EH (cell line): ENCODE results near the gene SLCO3A1.
A peak's percentile ranks its signal among the peaks of the same experiment; 100 is the strongest.

Experiments used
- DNase-seq: peaks from one replicate; pipeline ENCODE4 v3.0.0-alpha.2; 2015; ENCODE audit warnings: low read depth

Gene SLCO3A1

GRCh38 chr15:91882858-91883586 is 29.5 kb downstream of the SLCO3A1 start:
- peak; percentile 24 for DNase-seq

- DNase-seq, result peak; percentile 30
Measured at GRCh38 chr15:91884606-91885005, 31.1 kb downstream of the SLCO3A1 start.

- no peak for DNase-seq
Measured at GRCh38 chr15:91885054-91885453, 31.5 kb downstream of the SLCO3A1 start.

- DNase-seq, result no peak
Measured at GRCh38 chr15:91885714-91886270, 32.3 kb downstream of the SLCO3A1 start.

- DNase-seq, result no peak
Measured at GRCh38 chr15:91886878-91887277, 33.4 kb downstream of the SLCO3A1 start.

DNA sequence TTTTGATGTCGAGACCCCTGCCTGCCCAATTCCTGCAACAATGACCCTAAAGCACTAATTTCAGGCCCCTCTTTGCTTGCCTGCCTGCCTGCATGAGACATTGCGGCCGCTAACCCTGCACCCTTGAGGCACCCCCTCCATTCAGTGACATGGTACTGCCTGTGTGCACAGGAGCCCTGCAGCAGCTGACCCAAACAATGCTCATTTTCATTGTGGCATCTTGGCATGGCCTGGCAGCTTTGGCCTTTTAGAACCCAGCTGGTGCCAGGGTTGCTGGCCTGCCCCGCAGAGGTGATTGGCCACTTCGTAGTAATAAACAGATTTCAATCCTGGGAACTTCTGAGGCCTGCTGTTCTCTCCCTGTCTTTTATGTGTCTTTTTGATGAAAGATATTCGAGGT is 33.8 kb downstream of the SLCO3A1 start:
- DNase-seq, result no peak

DNA sequence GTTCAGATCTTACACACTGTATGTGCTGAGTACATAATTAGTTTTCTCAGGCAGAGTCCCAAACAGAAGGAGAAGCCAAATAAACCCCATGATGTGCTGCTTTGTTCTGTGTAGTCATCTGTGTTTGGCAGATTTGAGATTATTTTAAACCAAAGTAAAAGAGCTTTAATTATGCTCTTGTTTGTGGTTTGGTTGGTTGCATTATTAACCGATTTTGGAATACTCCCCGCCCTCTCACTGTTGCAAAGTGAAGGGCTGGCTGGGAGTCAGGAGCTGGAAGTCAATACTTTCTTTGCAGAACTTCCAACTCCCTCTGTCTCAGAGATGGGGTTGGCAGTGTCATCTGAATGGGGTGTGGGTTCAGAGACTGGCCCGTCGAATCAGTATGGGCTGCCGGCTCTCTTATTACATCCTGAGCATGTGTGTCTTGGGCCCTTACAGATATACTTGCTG is 34.4 kb downstream of the SLCO3A1 start:
- no peak for DNase-seq

DNA sequence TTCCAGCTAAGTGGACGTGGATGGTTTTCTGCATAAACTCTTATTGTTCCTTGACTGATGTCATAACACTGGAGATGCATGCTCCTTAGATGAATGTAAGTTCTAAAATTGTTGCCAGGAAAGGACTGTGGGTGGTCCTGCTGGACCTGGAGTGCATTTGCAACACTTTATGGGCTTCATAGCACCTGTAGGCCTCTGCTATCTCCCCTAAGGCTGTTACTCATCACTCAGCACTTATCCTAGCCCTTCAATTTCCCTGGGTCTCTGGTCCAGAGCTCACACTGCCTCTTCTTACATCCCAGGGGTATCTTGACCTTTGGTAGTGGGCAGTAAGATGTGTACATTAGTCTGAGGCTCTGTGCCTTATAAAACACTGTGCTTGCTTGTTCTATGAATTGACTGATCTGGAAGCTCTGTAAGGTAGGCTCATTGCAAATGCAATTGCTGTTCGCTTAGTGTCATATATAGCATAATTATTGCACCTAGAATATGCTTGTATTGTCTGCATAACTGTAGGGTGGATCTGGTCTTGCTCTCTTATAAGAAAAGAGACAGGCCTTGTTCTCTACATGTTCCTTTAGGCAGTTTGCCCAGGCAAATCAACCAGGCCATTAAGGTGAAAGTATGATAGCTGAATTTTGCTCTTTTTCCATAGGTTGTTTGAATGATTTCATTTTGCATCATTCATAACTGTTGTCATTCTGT is 35.8 kb downstream of the SLCO3A1 start:
- no peak for DNase-seq

GRCh38 chr15:91890614-91891013 is 37.1 kb downstream of the SLCO3A1 start:
- DNase-seq, result no peak

DNA sequence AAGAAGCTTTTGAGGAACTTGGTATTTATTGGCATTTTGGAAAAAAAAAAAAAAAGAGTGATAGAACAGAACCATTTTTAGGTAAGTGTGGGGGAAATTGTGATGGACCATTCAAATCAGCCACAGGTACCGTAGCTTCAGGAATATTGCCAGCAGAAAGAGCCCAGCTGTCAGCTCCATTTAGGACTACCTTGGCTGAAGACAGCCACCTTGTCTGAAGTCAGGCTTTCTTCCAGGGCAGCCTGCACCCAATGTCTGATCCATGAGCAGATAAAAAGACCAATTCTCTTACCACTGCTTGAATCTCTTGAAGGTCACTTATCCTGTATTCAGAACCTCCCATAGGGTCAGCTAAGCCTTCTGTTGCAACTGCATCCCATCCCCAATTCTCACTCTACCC is 37.6 kb downstream of the SLCO3A1 start:
- no peak for DNase-seq

GRCh38 chr15:91891788-91892345 is 38.4 kb downstream of the SLCO3A1 start:
- no peak for DNase-seq

GRCh38 chr15:91892436-91892835 is 38.9 kb downstream of the SLCO3A1 start:
- no peak for DNase-seq

DNA sequence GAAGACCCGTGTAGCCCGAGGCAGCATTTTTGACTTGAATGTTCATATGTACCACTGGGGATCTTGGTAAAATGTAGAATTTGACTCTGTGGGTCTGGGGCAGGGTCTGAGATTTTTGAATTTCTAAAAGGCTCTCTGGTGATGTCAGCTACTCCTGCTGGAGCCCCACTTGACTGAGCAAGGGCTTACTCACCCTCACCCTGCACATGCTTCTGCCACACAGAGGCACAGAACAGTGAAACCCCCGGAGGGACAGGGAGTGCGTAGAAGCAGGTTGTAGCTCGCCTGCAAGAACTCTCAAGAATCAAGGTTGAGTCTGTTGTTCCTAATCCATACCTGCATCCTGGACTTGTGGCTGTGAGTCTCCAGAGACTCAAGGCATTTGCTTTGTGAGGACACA is 41.1 kb downstream of the SLCO3A1 start:
- DNase-seq, result no peak

- no peak for DNase-seq
Measured at GRCh38 chr15:91895051-91895450, 41.5 kb downstream of the SLCO3A1 start.

GRCh38 chr15:91896341-91897055 is 43.0 kb downstream of the SLCO3A1 start:
- DNase-seq, result no peak

DNA sequence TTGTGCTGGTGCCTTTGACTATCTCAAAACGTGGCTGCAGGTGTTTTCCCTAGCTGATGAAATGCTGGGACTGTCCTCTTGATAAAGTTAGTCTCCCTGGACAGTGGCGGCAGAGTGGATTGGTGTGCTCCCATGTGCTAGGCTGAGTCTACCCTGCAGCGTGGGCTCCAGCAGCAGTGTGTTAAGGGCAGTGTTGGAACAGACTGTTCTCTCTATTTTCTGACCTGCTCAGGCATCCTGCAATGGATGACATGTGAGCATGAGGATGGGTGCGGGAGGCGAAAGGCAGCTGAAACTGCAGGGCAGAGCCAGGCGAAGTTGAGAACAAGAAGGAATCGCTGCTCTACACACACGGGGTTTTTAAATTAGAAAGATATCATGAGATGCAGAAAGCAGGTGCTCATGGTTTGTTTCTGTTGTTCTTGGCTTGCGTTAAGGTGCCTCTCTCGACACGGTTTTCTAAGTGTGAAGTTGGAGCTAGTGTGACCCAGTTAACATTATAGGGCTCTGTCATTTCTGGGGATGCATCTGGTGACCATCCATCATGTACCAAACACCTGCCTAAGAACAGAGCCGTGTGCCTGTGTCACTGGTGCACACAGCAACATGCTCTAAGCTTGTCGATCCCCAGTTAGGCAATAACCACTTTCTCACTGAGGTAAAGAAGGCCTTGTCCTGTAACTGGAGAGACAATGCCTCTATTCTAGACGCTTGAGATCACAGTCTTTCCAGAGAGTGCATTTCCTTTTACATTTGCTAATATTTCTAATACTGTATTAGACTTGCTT is 44.3 kb downstream of the SLCO3A1 start:
- DNase-seq, result no peak

- DNase-seq, result no peak
Measured at GRCh38 chr15:91898843-91899242, 45.3 kb downstream of the SLCO3A1 start.

DNA sequence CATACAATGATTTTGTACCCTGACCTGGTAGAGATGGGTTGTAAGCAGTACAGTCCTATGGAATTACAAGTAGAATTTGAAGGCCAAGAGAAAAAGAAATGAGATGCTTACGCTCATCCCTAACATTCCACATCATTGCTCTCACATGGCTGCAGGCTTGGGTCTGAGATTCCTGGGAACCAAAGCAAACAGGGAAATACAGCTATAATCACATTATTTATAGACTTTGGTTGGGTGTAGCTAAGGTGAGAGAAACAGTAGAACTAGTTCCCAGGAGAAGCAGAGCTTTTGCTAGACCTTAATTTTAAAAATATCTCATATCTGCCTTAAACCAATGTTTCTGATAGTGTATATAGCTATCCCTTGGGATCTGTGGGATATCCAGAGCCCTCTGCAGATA is 51.4 kb downstream of the SLCO3A1 start:
- DNase-seq, result no peak

- peak; percentile 50 for DNase-seq
Measured at GRCh38 chr15:91908391-91908790, 54.9 kb downstream of the SLCO3A1 start.

GRCh38 chr15:91909111-91909510 is 55.6 kb downstream of the SLCO3A1 start:
- DNase-seq, result no peak

DNA sequence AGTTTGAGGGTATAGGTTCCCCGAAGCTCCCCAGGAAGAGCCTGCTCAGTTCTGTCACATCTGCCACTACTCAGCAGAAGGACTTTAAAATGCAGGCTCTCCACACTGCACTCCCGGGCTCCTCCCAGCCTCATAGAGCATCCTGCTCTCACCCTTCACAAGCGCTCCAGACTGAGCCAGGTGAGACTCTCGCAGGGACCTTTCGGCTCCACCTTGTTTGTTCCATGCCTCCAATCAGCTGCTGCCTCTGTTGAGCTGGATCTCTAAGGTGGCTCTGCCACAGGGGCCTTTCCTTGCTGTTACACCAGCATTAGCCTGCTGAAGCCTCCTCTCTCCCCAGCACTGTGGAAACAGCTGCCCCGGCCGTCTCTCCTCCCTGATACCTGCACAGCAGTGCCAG is 56.1 kb downstream of the SLCO3A1 start:
- no peak for DNase-seq

DNA sequence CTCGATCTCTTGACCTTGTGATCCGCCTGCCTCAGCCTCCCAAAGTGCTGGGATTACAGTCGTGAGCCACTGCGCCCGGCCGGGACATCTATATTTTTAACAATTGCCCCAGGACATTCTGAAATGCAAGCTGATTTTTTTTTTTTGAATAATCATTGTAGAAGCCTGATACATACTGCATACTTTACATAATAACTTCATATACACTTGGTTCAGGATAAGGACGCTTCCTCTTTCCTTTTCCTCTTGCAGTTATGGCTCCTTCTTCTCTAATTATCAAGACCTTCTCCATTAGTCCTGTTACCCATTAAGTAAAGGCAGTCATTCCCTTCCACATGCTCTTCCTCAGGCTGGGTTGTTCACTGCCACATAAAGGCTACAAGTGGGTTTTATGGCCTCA is 58.3 kb downstream of the SLCO3A1 start:
- no peak for DNase-seq
